OCI-LY3 (cell line): ENCODE data around the gene EXD2.
A peak's percentile ranks its signal among the peaks of the same experiment; 100 is the strongest.

Experiments
- H2AFZ ChIP-seq: fragments of 200-600, 300-600 bp; shearing (Covaris generic); 2 replicates; pipeline ENCODE4 v1.6.0; 2014; ENCODE audit warnings: antibody characterized with exemption, low read depth, low read length
- H3K27ac ChIP-seq: fragments of 200-600, 300-600 bp; sonication (generic); 2 replicates; pipeline ENCODE4 v1.5.1; 2014; ENCODE audit warnings: mild to moderate bottlenecking, low read length, moderate library complexity, mixed read lengths
- H3K27me3 ChIP-seq: fragments of 200-600, 300-600 bp; sonication (generic); 2 replicates; pipeline ENCODE4 v1.6.1; 2014; ENCODE audit warnings: low read depth, low read length, mixed read lengths
- H3K36me3 ChIP-seq: fragments of 200-600, 300-600 bp; sonication (generic); replicated peaks from 2 replicates; pipeline ENCODE3; 2014; ENCODE audit warnings: low read depth, low read length, mixed read lengths
- H3K4me1 ChIP-seq: fragments of 300-600, 200-600 bp; sonication (generic); 2 replicates; pipeline ENCODE4 v1.6.1; 2014; ENCODE audit warnings: low read length, mixed read lengths
- H3K4me2 ChIP-seq: fragments of 200-600, 300-600 bp; sonication (generic); 2 replicates; pipeline ENCODE4 v1.6.1; 2014; ENCODE audit warnings: low read length, mixed read lengths
- H3K4me3 ChIP-seq: fragments of 300-600, 200-600 bp; sonication (generic); 2 replicates; pipeline ENCODE4 v1.5.1; 2014; ENCODE audit warnings: antibody characterized with exemption, mild to moderate bottlenecking, low read length, moderate library complexity
- H3K79me2 ChIP-seq: fragments of 300-600, 200-600 bp; shearing (Covaris generic); 2 replicates; pipeline ENCODE4 v1.6.1; 2014; ENCODE audit warnings: mild to moderate bottlenecking, low read length, mixed read lengths
- H3K9ac ChIP-seq: fragments of 300-600, 200-600 bp; shearing (Covaris generic); 2 replicates; pipeline ENCODE4 v1.6.0; 2014; ENCODE audit warnings: mild to moderate bottlenecking, low read length, moderate library complexity
- H3K9me3 ChIP-seq: fragments of 200-600, 300-600 bp; shearing (Covaris generic); 2 replicates; pipeline ENCODE4 v1.6.1; 2014; ENCODE audit warnings: low read length, mixed read lengths; ENCODE audit not compliant: insufficient read depth
- H4K20me1 ChIP-seq: fragments of 200-600, 300-600 bp; sonication (generic); 2 replicates; pipeline ENCODE4 v1.6.1; 2016; ENCODE audit warnings: low read length, mixed read lengths; ENCODE audit not compliant: insufficient read depth
- CTCF ChIP-seq: fragments of 200-600, 300-600 bp; sonication (generic); IDR thresholded peaks from 2 replicates; pipeline ENCODE4 v1.5.1; 2014; ENCODE audit warnings: antibody characterized with exemption, low read length, low read depth
- EZH2phosphoT487 ChIP-seq: fragments of 200-600 bp; shearing (Covaris generic); IDR thresholded peaks from 2 replicates; pipeline ENCODE4 v1.6.1; 2018; ENCODE audit warnings: antibody characterized with exemption, mixed run types, low read depth

Gene EXD2

GRCh38 chr14:69149461-69150244 lies 41.6 kb upstream of the EXD2 start:
- Histone ChIP-seq H3K4me1 (peaks cover 13% of the 10 kb centered on the region), H3K9ac (no peak overlapping the region), H3K9me3 (no peaks in the 10 kb centered on the region), H3K4me2 (no peak overlapping the region), H4K20me1 (peaks cover 40% of the 10 kb centered on the region), H3K27ac (no peak overlapping the region), H3K4me3 (no peak overlapping the region), H3K79me2 (peaks cover 64% of the 10 kb centered on the region), H3K36me3 (peaks cover 11% of the 10 kb centered on the region), H3K27me3 (no peaks in the 10 kb centered on the region), H2AFZ (no peak overlapping the region)
- TF ChIP-seq CTCF = no peak
- TF ChIP-seq EZH2phosphoT487 = no peak

DNA sequence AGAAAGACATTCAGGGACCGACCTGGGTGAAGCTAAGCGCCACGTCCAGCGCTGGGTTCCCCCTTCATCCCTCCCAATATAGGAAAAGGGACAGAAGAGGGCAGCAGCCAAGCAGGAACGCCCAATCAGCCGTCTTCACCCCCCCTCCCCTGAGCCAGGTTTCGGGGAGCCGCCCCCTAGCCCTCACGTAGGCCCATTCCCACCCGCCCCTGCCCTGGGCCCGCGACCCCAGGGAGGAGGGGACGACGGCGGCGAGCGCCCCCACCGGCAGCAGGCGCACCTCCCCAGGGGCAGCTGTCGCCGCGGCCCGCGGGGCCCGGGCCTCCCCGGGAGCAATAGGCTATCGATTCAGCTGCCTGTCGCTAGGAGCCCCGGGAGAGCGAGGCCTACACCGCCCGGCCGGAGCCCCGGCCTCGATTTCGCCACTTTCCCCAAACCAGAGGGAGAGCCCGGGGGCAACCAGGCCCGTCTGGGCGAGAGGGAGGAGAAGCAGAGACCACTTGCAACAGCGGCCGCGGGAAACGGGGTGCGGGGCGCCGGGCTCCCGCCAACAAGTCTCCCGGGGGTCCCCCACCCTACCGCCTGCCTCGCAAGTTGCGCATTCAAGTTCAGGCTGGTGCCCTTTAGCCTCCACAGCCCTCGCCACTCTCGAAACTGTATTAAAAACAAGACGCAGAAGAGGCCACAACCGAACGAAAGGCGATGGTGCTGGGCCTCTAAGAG lies 39.7 kb upstream of the EXD2 start:
- Histone ChIP-seq H3K27me3 (peaks cover 4% of the 10 kb centered on the region; the same call in 1 of the 2 replicates), H3K9ac (peak overlapping the region; percentile 95), H3K79me2 (peaks cover 54% of the 10 kb centered on the region), H3K4me1 (peaks cover 13% of the 10 kb centered on the region), H3K36me3 (peaks cover 9% of the 10 kb centered on the region), H3K4me3 (peak overlapping the region; percentile 96), H3K27ac (peak overlapping the region; percentile 74), H4K20me1 (peaks cover 30% of the 10 kb centered on the region), H3K4me2 (peak overlapping the region; percentile 65), H3K9me3 (no peaks in the 10 kb centered on the region), H2AFZ (peak overlapping the region; percentile 86)
- TF ChIP-seq CTCF (peak; percentile 48), EZH2phosphoT487 (no peak)

DNA sequence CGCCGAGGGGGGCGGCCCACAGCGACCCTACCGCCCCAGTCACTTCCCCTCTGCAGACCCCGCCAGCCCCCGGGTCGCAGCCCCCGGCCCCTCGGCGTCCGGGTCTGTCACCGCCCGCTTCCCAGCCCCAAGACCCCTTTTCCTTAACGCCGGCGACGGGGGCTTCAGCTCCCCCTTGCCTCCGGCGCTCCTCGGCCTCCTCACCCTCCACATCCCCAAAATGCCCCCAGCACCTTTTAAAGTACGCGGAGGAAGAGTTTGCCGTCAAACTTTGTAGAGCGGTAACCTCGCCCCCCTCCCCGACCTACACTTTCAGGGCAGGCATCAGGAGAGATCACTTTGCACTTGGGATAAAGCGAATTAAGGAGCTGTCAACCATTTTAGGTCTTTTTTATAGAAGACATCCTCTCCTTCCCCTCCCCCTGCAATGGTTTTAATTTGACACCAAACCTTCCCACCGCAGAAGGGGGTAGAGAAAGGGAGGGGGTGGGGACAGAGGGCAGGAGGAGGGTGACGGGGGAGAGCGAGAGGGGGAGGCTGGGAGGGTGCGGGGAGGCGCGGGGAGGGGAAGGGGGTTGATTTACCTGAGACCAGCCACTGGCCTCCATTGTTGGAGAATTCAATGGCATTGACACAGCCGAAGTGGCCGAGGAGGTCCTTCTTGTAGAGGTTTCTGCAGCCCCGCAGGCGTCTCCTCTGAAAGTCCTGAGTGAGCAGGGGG lies 39.0 kb upstream of the EXD2 start:
- peak overlapping the region; percentile 74 for H3K27ac ChIP-seq
- 0 out of 2 replicates have a peak overlapping the region, but pooled peaks have one; percentile 38 for H2AFZ ChIP-seq
- H3K27me3 ChIP-seq = peaks cover 4% of the 10 kb centered on the region; the same call in 1 of the 2 replicates
- peak overlapping the region; percentile 96 for H3K4me3 ChIP-seq
- peaks cover 9% of the 10 kb centered on the region for H3K36me3 ChIP-seq
- TF ChIP-seq EZH2phosphoT487 = no peak
- TF ChIP-seq CTCF = no peak
- H3K79me2 ChIP-seq = peaks cover 47% of the 10 kb centered on the region
- H4K20me1 ChIP-seq = peaks cover 23% of the 10 kb centered on the region
- H3K9ac ChIP-seq = peak overlapping the region; percentile 95
- H3K4me2 ChIP-seq = peak overlapping the region; percentile 65
- peaks cover 13% of the 10 kb centered on the region for H3K4me1 ChIP-seq
- no peaks in the 10 kb centered on the region for H3K9me3 ChIP-seq

- Histone ChIP-seq H3K4me3 (peak within 1 kb of the TSS; percentile 96), H3K36me3 (peaks cover 9% of the 10 kb centered on the region), H3K27me3 (peaks cover 4% of the 10 kb centered on the region; the same call in 1 of the 2 replicates), H3K9me3 (no peaks in the 10 kb centered on the region), H2AFZ (peak within 1 kb of the TSS; percentile 86), H3K4me1 (peaks cover 13% of the 10 kb centered on the region), H3K9ac (peak within 1 kb of the TSS; percentile 95), H3K79me2 (peaks cover 43% of the 10 kb centered on the region), H3K27ac (peak within 1 kb of the TSS; percentile 74), H3K4me2 (peak within 1 kb of the TSS; percentile 95), H4K20me1 (peaks cover 18% of the 10 kb centered on the region)
- no peak for TF ChIP-seq EZH2phosphoT487
- no peak for TF ChIP-seq CTCF
These were observed 38.5 kb upstream of the EXD2 start, which contains the start of gene DCAF5 for GRCh38 chr14:69152902-69153151. Gene DCAF5 (minus strand): TSS chr14:69153119. CDS start chr14:69152978, 141 bp downstream.
